GM18517 (cell line): ENCODE results near the gene ORMDL1.
A peak's percentile ranks its signal among the peaks of the same experiment; 100 is the strongest.
"Not testable (repeated sequence)": the region's sequence is repeated elsewhere in the genome, so short reads cannot be mapped to it uniquely, and the experiment has no call there.

Experiments used
- ATAC-seq: cut with Tn5 transposase; IDR thresholded peaks from one replicate; pipeline ENCODE4 v1.9.1; 2021; ENCODE audit warnings: mild to moderate bottlenecking, moderate library complexity; ENCODE audit not compliant: unreplicated experiment

Gene ORMDL1

GRCh38 chr2:189772212-189772611, 11.9 kb downstream of the ORMDL1 start:
- ATAC-seq = no peak

GRCh38 chr2:189770590-189771322, 13.4 kb downstream of the ORMDL1 start:
- no peak for ATAC-seq

- no peak for ATAC-seq
Measured at GRCh38 chr2:189763908-189764661, 20.1 kb downstream of the ORMDL1 start.

GRCh38 chr2:189762551-189763298, 21.4 kb downstream of the ORMDL1 start, which contains the start of gene OSGEPL1:
Gene OSGEPL1, minus strand, starts transcription at chr2:189762792. Its CDS starts 1,152 bp downstream, at chr2:189761640.
- ATAC-seq = peak; percentile 96

- no peak for ATAC-seq
Measured at GRCh38 chr2:189762229-189762550, 21.9 kb downstream of the ORMDL1 start.

GRCh38 chr2:189760154-189760553, 24.0 kb downstream of the ORMDL1 start:
- not testable (repeated sequence) for ATAC-seq

- no peak for ATAC-seq
Measured at GRCh38 chr2:189756311-189756952, 27.7 kb downstream of the ORMDL1 start.

GRCh38 chr2:189751080-189751658, 33.0 kb downstream of the ORMDL1 start:
- ATAC-seq = no peak

- ATAC-seq = no peak
Measured at GRCh38 chr2:189729430-189729829, 54.7 kb downstream of the ORMDL1 start.

- ATAC-seq = no peak
Measured at GRCh38 chr2:189726849-189727248, 57.3 kb downstream of the ORMDL1 start.

- no peak for ATAC-seq
Measured at GRCh38 chr2:189726271-189726670, 57.9 kb downstream of the ORMDL1 start.

GRCh38 chr2:189723192-189723591, 60.9 kb downstream of the ORMDL1 start:
- no peak for ATAC-seq
